Fibroblast of gingiva (primary cell): Measurements from ENCODE around the gene RASA3.
"Not testable (repeated sequence)": the region's sequence is repeated elsewhere in the genome, so short reads cannot be mapped to it uniquely, and the experiment has no call there.

Experiments used
- DNase-seq: peaks from one replicate; pipeline ENCODE4 v3.0.0-alpha.2; 2011; ENCODE audit warnings: low read depth

RASA3 gene

GRCh38 chr13:114127473-114128347 lies 4.7 kb downstream of the RASA3 start:
- no peak for DNase-seq

- no peak for DNase-seq
Observed at GRCh38 chr13:114126789-114127472, 5.5 kb downstream of the RASA3 start.

- not testable (repeated sequence) for DNase-seq
Observed at GRCh38 chr13:114126086-114126485, 6.3 kb downstream of the RASA3 start.

DNA sequence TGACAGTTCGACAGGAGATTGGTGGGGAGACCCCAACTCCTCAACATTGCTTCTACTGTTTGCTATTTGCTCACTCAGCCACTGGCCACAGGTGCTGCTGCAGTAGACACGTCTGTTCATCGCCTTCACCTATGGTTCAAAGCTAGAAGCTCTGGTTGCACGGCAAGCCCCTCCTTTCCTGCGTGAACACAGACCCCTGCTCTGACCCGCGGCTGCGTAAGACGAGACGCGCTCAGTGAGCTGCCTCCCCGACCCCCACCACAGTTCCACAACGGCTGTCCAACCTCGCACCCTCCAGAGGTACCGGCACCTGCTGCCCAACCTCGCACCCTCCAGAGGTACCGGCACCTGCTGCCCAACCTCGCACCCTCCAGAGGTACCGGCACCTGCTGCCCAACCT lies 6.8 kb downstream of the RASA3 start:
- DNase-seq = no peak

DNA sequence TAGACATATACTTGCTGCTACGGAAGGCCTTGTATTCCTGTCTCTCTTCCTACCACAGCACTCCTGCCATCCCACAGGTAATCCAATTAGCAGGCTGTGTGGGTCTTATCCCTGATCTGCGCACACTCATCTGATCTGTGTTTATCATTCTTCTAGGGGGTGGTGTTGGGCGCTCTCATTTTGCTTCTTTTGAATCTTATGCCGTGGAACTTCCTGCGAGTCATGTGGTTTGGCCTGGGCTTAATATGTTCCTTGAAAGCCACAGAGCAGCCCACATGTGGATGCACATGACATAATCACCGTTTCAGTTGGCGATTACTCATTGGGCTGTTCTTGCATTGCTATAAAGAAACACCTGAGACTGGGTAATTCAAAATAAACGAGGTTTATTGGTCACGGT lies 7.5 kb downstream of the RASA3 start:
- peak; percentile 47 for DNase-seq

DNA sequence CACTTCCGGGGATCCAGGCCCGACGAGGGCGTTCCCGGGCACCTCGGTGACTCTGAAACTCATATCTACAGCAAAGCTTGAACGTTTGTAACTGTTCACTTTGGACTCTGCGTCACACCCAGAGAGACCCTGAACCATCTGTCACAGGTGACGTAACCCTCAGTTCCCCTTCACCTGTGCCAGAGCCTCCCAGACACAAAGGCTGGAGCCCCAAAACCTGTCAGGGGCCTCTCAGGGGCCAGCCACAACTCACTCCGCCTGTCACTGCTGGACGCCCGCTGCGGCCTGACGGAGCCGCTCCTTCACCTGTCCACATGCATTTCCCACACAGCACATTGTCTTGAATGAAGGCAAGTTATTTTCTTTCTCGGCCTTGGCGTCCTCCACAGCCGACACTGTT lies 8.0 kb downstream of the RASA3 start:
- DNase-seq = no peak

GRCh38 chr13:114123876-114124275 lies 8.5 kb downstream of the RASA3 start:
- no peak for DNase-seq

GRCh38 chr13:114123448-114123847 lies 9.0 kb downstream of the RASA3 start:
- no peak for DNase-seq

- no peak for DNase-seq
Observed at GRCh38 chr13:114122591-114123211, 9.7 kb downstream of the RASA3 start.

DNA sequence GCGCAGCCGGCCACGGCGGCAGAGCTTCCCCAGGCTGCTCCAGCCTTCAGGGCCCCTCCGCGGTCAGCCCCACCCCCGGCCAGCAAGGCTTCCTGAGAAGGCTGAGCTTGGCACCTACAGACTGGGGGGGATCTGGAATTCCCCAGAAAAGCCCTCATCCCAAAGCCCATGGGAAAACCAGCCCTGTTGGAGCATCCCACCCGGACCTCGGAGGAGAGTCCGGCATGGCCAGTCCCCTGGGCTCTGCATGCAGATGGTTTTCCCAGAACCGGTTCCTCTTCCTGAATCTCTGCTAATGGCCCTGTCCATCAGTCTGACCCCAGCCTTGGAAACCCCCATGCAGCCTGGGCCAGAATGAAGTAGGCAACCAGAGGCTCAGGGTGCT lies 10.3 kb downstream of the RASA3 start:
- DNase-seq = no peak

DNA sequence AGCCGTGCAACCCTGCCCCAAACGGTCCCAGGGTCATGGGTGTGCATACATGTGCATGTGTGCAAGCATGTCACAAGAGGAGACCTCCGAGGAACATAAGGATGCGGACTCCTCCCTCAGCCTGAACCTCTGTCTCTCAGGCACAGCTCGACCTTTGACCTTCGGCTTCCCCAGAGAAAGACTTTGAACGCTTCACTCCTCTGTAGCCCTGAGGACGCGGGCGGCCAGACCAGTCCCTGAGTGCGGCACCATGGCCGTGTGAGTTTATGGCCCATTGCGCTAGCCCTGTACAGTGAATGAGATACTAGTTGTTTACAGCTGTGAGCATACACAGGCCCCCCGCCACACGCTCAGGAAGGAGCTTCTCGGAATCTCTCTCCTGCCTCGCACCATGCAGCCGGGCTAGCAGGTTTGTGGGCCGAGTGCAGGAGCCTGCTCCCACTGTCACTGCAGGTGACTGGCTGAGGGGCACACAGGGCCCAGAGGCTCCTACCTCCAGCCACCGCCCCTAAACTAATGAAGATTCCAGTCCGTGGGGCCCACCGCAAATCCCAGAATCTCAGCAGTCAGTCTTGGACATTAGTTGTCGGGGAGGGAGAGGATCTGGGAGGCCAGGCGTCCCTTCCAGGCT lies 10.8 kb downstream of the RASA3 start:
- no peak for DNase-seq

DNA sequence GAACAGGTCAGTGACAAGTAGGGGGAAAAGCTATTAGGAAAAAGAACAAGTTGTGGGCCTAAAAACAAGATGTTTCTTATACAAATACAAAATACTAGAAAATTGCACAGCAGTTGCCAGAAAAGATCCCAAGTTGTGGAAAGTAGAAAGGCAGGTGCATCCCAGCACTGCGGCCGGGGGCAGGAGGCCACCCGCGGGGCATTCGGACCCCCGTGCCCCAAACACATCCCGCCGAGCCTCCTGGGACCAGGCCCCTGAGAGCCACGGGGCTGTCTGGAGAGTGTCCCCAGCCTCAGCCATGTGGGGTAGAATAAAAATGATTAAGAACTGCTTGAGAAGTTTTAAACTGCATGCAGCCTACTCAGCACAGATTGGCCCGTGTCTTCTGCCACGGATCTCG lies 11.4 kb downstream of the RASA3 start:
- no peak for DNase-seq

GRCh38 chr13:114120591-114121011 lies 11.8 kb downstream of the RASA3 start:
- DNase-seq = no peak

DNA sequence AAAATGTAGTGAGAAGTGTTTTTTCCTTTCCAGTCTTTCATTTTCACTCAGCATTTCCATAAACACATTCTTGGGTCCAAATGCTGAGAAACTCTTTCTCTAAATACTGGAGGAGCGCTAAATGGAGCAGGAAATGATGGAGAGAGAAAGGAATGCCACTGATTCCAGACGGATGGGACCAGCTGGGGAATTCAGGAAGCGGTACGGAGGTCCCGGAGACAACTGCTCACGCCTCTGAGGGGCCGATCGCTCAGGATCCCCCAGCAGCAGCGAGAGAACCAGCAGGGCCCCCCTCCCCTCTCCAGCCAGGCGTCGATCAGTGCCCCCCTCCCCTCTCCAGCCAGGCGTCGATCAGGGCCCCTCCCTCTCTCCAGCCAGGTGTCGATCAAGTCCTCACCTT lies 13.2 kb downstream of the RASA3 start:
- DNase-seq = peak; percentile 82

GRCh38 chr13:114118511-114119123 lies 13.8 kb downstream of the RASA3 start:
- DNase-seq = peak; percentile 34

GRCh38 chr13:114118086-114118485 lies 14.3 kb downstream of the RASA3 start:
- DNase-seq = no peak

DNA sequence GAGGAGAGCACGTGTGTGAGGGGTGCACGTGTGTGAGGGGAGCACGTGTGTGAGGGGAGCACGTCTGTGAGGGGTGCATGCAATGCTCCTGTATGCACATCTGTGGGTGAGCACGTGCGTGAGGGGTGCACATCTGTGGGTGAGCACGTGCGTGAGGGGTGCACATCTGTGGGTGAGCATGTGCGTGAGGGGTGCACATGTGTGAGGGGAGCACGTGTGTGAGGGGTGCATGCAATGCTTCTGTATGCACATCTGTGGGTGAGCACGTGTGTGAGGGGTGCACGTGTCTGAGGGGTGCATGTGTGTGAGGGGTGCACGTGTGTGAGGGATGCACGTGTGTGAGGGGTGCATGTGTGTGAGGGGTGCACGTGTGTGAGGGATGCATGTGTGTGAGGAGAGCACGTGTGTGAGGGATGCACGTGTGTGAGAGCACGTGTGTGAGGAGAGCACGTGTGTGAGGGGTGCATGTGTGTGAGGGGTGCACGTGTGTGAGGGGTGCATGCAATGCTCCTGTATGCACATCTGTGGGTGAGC lies 15.0 kb downstream of the RASA3 start:
- DNase-seq = not testable (repeated sequence)

GRCh38 chr13:114116734-114117133 lies 15.7 kb downstream of the RASA3 start:
- DNase-seq = no peak

DNA sequence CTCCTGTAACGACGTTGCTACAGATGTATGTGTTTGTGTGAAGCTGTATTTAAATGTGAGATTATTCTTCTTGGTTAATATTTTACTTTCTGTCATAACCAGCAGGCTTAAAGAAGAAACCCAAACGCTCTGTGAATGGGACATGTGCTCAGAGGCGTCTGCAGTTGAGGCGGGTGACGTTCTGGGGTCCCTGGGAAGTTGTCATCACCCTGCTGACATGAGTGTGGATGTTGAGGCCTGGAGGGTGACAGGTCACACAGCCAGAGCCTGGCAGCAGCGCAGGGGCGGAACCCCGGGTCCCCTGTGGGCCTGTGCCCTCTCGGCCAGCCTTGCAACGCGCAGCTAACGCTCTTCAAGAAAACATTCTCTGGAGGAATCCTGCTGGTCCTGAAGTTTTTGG lies 16.6 kb downstream of the RASA3 start:
- DNase-seq = no peak

GRCh38 chr13:114115191-114115671 lies 17.2 kb downstream of the RASA3 start:
- peak; percentile 75 for DNase-seq

- not testable (repeated sequence) for DNase-seq
Observed at GRCh38 chr13:114114666-114115065, 17.8 kb downstream of the RASA3 start.
